ENCODE data around the gene PTBP3. TPM values are rescaled to one million over a fixed set of nuclear protein-coding genes. Genes with fewer than 3 reads are reported as not detected.

Gene PTBP3
- total and polyA plus RNA-seq, 2 of the 4 experiments (the other 2 are of a cell fraction) = 8.6 to 15.6 TPM

DNA sequence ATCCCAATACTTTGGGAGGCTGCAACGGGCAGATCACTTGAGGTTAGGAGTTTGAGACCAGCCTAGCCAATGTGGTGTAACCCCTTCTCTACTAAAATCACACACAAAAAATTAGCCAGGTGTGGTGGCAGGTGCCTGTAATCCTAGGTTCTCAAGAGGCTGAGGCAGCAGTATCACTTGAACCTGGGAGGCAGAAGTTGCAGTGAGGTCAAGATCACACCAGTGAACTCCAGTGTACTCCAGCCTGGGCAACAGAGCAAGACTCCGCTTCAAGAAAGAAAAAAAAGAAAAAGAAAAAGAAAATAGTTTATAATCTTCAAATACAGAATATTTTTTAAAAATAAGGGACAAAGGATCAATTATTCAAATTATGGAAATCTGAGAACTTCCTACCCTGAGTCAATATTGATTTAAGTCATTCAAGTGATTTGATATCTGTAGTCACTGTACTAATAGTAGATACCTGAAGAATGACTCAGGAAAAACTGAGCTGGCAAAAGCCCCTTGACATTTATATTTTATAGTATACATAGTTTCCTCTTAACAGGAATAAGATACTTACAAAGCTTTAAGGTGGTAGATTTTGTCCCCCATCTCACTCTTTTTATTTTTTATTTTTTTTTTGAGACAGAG lies 61.8 kb downstream of the PTBP3 start:
- DNase-seq = peak; percentile 62
- POLR2A ChIA-PET (ENCODE audit: unreplicated experiment) = no interaction called here
- H2AFZ ChIP-seq (replicated peaks; ENCODE audit: low read length, poor library complexity) = no peak overlapping the region
- H4K91ac ChIP-seq (ENCODE audit: insufficient read depth, low read depth, low read length) = no peak overlapping the region
- no peak overlapping the region for H3K14ac ChIP-seq (replicated peaks; ENCODE audit: low read depth, low read length)
- no peak overlapping the region for H2AK5ac ChIP-seq (ENCODE audit: low read depth, low read length)
- no peak overlapping the region for H3K4me2 ChIP-seq (ENCODE audit: low read depth, low read length)
- no peak overlapping the region for H2BK15ac ChIP-seq (ENCODE audit: low read depth, low read length)
- H3K9me3 ChIP-seq (ENCODE audit: control insufficient read depth, insufficient read depth, low read length) = no peaks in the 10 kb centered on the region
- dilution Hi-C loops (cut with HindIII; ENCODE audit: low sequenced_read_pairs, unreplicated experiment) (no loop called here), intact Hi-C loops (cut with micrococcal nuclease) (no loop called here), in situ Hi-C loops (cut with MboI; ENCODE audit: low sequenced_read_pairs) (no loop called here)
- WGBS, 2 experiments (ENCODE audit: extremely low coverage in 2 of 2, insufficient read length in 1 of 2) = no CpG with 5 or more reads among the region's 2 CpGs
- no peak overlapping the region for H2AK9ac ChIP-seq (replicated peaks; ENCODE audit: low read depth, low read length, poor library complexity)
- H3K9ac ChIP-seq (ENCODE audit: low read depth, low read length) = no peak overlapping the region
- no peak overlapping the region for H3K4ac ChIP-seq (ENCODE audit: low read depth, low read length)
- peaks cover 8% of the 10 kb centered on the region for H3K9me1 ChIP-seq (ENCODE audit: insufficient read depth, low read length)
- H3K56ac ChIP-seq (ENCODE audit: extremely low read depth, insufficient read depth, low read length) = no peak overlapping the region
- H4K5ac ChIP-seq (ENCODE audit: low read depth, low read length) = no peak overlapping the region
- no peak for ATAC-seq (ENCODE audit: low read depth)
- peaks cover 13% of the 10 kb centered on the region; the same call in 1 of the 2 replicates for H4K20me1 ChIP-seq (ENCODE audit: insufficient read depth, low read length)
- H3K18ac ChIP-seq (ENCODE audit: low read depth, low read length) = no peak overlapping the region
- no peaks in the 10 kb centered on the region for H3K27me3 ChIP-seq (ENCODE audit: control insufficient read depth, insufficient read depth, low read length)
- H2BK20ac ChIP-seq (ENCODE audit: low read depth, low read length) = no peak overlapping the region
- no peak overlapping the region for H2BK5ac ChIP-seq (ENCODE audit: low read depth, low read length, poor library complexity, severe bottlenecking)
- TF ChIP-seq RAD21 (IDR thresholded peaks at IDR 0.05; ENCODE audit: low read length) (no peak), SMC3 (IDR thresholded peaks at IDR 0.05; ENCODE audit: low read depth, low read length) (no peak), NFE2L2 (IDR thresholded peaks at IDR 0.05; ENCODE audit: low read depth, low read length) (no peak), CEBPB (IDR thresholded peaks at IDR 0.05; ENCODE audit: low read depth, low read length) (no peak), USF2 (IDR thresholded peaks at IDR 0.05; ENCODE audit: low read depth, low read length) (no peak)
- no peak overlapping the region for H3K27ac ChIP-seq (ENCODE audit: insufficient read depth, low read length)
- H3K36me3 ChIP-seq (ENCODE audit: control insufficient read depth, insufficient read depth, low read length) = peaks cover 3% of the 10 kb centered on the region; the same call in 1 of the 2 replicates
- CTCF ChIA-PET = no interaction called here
- no peak overlapping the region for H3K23ac ChIP-seq (ENCODE audit: low read depth, low read length)
- H3K79me1 ChIP-seq (ENCODE audit: low read depth in 1 of 2, low read length in 2 of 2) = peaks cover 32 to 54% of the 10 kb centered on the region in 2 experiments
- H4K8ac ChIP-seq (ENCODE audit: low read depth in 2 of 2, low read length in 2 of 2) = no peak overlapping the region
- H2BK120ac ChIP-seq (ENCODE audit: low read depth, low read length) = no peak overlapping the region
- H3K4me1 ChIP-seq (ENCODE audit: control insufficient read depth, insufficient read depth, low read length) = no peaks in the 10 kb centered on the region; the same call in 1 of the 2 replicates
- H3K4me3 ChIP-seq (ENCODE audit: insufficient read depth, low read depth, low read length) = no peak overlapping the region
- no TSS peak for BruUV-seq (replicated peaks)

All from IMR-90 (cell line).